ENCODE results near the gene CTPS1. TPM values are rescaled to one million over a fixed set of nuclear protein-coding genes. Genes with fewer than 3 reads are reported as not detected.

CTPS1 gene
- total RNA-seq, 1 donor from 2014 or later: 21.7 TPM

GRCh38 chr1:40984066-40984465 lies 4.6 kb downstream of the CTPS1 start:
- peaks cover 43% of the 10 kb centered on the region for H3K4me1 ChIP-seq
- H3K36me3 ChIP-seq: peaks cover 28% of the 10 kb centered on the region
- no peak for TF ChIP-seq CTCF (IDR thresholded peaks at IDR 0.05)
- ATAC-seq (no peak), DNase-seq (no peak)
- no peaks in the 10 kb centered on the region for H3K9me3 ChIP-seq
- no peak overlapping the region for H3K27ac ChIP-seq
- H3K27me3 ChIP-seq: no peaks in the 10 kb centered on the region
- intact Hi-C loops (cut with DNase I): no loop called here
- H3K4me3 ChIP-seq: no peak overlapping the region

GRCh38 chr1:40984531-40984930 lies 5.0 kb downstream of the CTPS1 start:
- DNase-seq: no peak
- Histone ChIP-seq H3K9me3 (no peaks in the 10 kb centered on the region), H3K27ac (no peak overlapping the region), H3K4me1 (peaks cover 42% of the 10 kb centered on the region), H3K36me3 (peaks cover 31% of the 10 kb centered on the region), H3K4me3 (no peak overlapping the region), H3K27me3 (no peaks in the 10 kb centered on the region)
- ATAC-seq: no peak
- TF ChIP-seq CTCF (IDR thresholded peaks at IDR 0.05): no peak
- intact Hi-C loops (cut with DNase I): no loop called here

GRCh38 chr1:40985161-40985560 lies 5.7 kb downstream of the CTPS1 start:
- Histone ChIP-seq H3K4me3 (no peak overlapping the region), H3K27me3 (no peaks in the 10 kb centered on the region), H3K27ac (no peak overlapping the region), H3K36me3 (peaks cover 35% of the 10 kb centered on the region), H3K4me1 (peaks cover 42% of the 10 kb centered on the region), H3K9me3 (no peaks in the 10 kb centered on the region)
- ATAC-seq (no peak), DNase-seq (no peak)
- no peak for TF ChIP-seq CTCF (IDR thresholded peaks at IDR 0.05)
- intact Hi-C loops (cut with DNase I): no loop called here

- Histone ChIP-seq H3K27ac (no peak overlapping the region), H3K36me3 (peaks cover 36% of the 10 kb centered on the region), H3K4me3 (no peak overlapping the region), H3K27me3 (no peaks in the 10 kb centered on the region), H3K4me1 (peaks cover 35% of the 10 kb centered on the region), H3K9me3 (no peaks in the 10 kb centered on the region)
- DNase-seq (no peak), ATAC-seq (no peak)
- intact Hi-C loops (cut with DNase I): no loop called here
- no peak for TF ChIP-seq CTCF (IDR thresholded peaks at IDR 0.05)
These were observed 6.4 kb downstream of the CTPS1 start for GRCh38 chr1:40985875-40986274.

- Histone ChIP-seq H3K27ac (no peak overlapping the region), H3K36me3 (peaks cover 41% of the 10 kb centered on the region), H3K4me1 (peaks cover 30% of the 10 kb centered on the region)
These were observed 6.9 kb downstream of the CTPS1 start for GRCh38 chr1:40986328-40986783.

More at GRCh38 chr1:40986328-40986783, 6.9 kb downstream of the CTPS1 start:
- ATAC-seq (peak; percentile 57), DNase-seq (no peak)
- H3K4me3 ChIP-seq: no peak overlapping the region
- H3K9me3 ChIP-seq: no peaks in the 10 kb centered on the region
- intact Hi-C loops (cut with DNase I): no loop called here
- TF ChIP-seq CTCF (IDR thresholded peaks at IDR 0.05): no peak
- H3K27me3 ChIP-seq: no peaks in the 10 kb centered on the region
